ENCODE results near the gene EMX1.

Gene EMX1

GRCh38 chr2:72958542-72959385 is 41.4 kb downstream of the EMX1 start:
- no peak for DNase-seq (ENCODE audit: low spot score)

- no peak for DNase-seq (ENCODE audit: low spot score)
Measured at GRCh38 chr2:72959554-72959953, 42.2 kb downstream of the EMX1 start.

GRCh38 chr2:72959995-72960981 is 43.0 kb downstream of the EMX1 start:
- DNase-seq (ENCODE audit: low spot score), result no peak

GRCh38 chr2:72961036-72961720 is 43.9 kb downstream of the EMX1 start:
- DNase-seq (ENCODE audit: low spot score), result no peak

- DNase-seq (ENCODE audit: low spot score), result no peak
Measured at GRCh38 chr2:72961853-72962468, 44.6 kb downstream of the EMX1 start.

- no peak for DNase-seq (ENCODE audit: low spot score)
Measured at GRCh38 chr2:72962911-72963310, 45.6 kb downstream of the EMX1 start.

GRCh38 chr2:72963423-72964145 is 46.3 kb downstream of the EMX1 start:
- DNase-seq (ENCODE audit: low spot score), result no peak

GRCh38 chr2:72964146-72964525 is 46.8 kb downstream of the EMX1 start:
- no peak for DNase-seq (ENCODE audit: low spot score)

- DNase-seq (ENCODE audit: low spot score), result no peak
Measured at GRCh38 chr2:72965016-72965415, 47.7 kb downstream of the EMX1 start.

GRCh38 chr2:72965770-72966450 is 48.6 kb downstream of the EMX1 start:
- no peak for DNase-seq (ENCODE audit: low spot score)

- DNase-seq (ENCODE audit: low spot score), result no peak
Measured at GRCh38 chr2:72968286-72968685, 51.0 kb downstream of the EMX1 start.

GRCh38 chr2:72969706-72970105 is 52.4 kb downstream of the EMX1 start:
- no peak for DNase-seq (ENCODE audit: low spot score)

- DNase-seq (ENCODE audit: low spot score), result no peak
Measured at GRCh38 chr2:72971036-72971435, 53.7 kb downstream of the EMX1 start.

- DNase-seq (ENCODE audit: low spot score), result no peak
Measured at GRCh38 chr2:72972352-72973136, 55.2 kb downstream of the EMX1 start.

- DNase-seq (ENCODE audit: low spot score), result no peak
Measured at GRCh38 chr2:72973137-72973535, 55.8 kb downstream of the EMX1 start.

GRCh38 chr2:72973566-72974435 is 56.5 kb downstream of the EMX1 start:
- peak; percentile 80 for DNase-seq (ENCODE audit: low spot score)

- no peak for DNase-seq (ENCODE audit: low spot score)
Measured at GRCh38 chr2:72974436-72974754, 57.1 kb downstream of the EMX1 start.

GRCh38 chr2:72975017-72975416 is 57.7 kb downstream of the EMX1 start:
- DNase-seq (ENCODE audit: low spot score), result no peak

- DNase-seq (ENCODE audit: low spot score), result peak; percentile 19
Measured at GRCh38 chr2:72979896-72980295, 62.6 kb downstream of the EMX1 start.
